Aorta (tissue), 5 donors: ENCODE results near the gene TMEM168. TPM values are rescaled to one million over a fixed set of nuclear protein-coding genes. Genes with fewer than 3 reads are reported as not detected.

Source experiments
- ATAC-seq: fragments of 200-7000 bp; cut with Tn5 transposase; one replicate; pipeline ENCODE4 v1.9.1; 2022; ENCODE audit warnings: moderate library complexity; ENCODE audit not compliant: low FRiP score
- DNase-seq, 2 donors: peaks; one replicate each; pipeline ENCODE4 v3.0.0-alpha.2; 2020
- H3K27ac ChIP-seq, 2 donors: one replicate each; pipeline ENCODE4 v1.5.1; 2013; ENCODE audit warnings: low read length in 2 of 2, mild to moderate bottlenecking in 2 of 2, moderate library complexity in 2 of 2, control low read depth in 1 of 2, inconsistent platforms in 1 of 2, low read depth in 1 of 2
- H3K27me3 ChIP-seq, 2 donors: one replicate each; pipeline ENCODE4 v1.6.1; 2013; ENCODE audit warnings: control low read depth in 1 of 2, low read length in 1 of 2, mild to moderate bottlenecking in 1 of 2, moderate library complexity in 1 of 2; ENCODE audit not compliant: insufficient read depth in 2 of 2, control insufficient read depth in 1 of 2
- H3K36me3 ChIP-seq, 2 donors: one replicate each; pipeline ENCODE4 v1.6.1; 2013; ENCODE audit warnings: control low read depth in 1 of 2, low read length in 1 of 2, mild to moderate bottlenecking in 1 of 2; ENCODE audit not compliant: insufficient read depth in 2 of 2, control insufficient read depth in 1 of 2
- H3K4me1 ChIP-seq, 2 donors: one replicate each; pipeline ENCODE4 v1.6.1; 2013; ENCODE audit warnings: low read length in 2 of 2, control low read depth in 1 of 2, mild to moderate bottlenecking in 1 of 2, moderate library complexity in 1 of 2; ENCODE audit not compliant: insufficient read depth in 2 of 2, control insufficient read depth in 1 of 2
- H3K4me3 ChIP-seq, 2 donors: one replicate each; pipeline ENCODE4 v1.5.1; 2013; ENCODE audit warnings: low read length in 2 of 2, control low read depth in 1 of 2, mild to moderate bottlenecking in 1 of 2
- H3K9me3 ChIP-seq: one replicate; pipeline ENCODE4 v1.6.1; 2013; ENCODE audit warnings: mild to moderate bottlenecking, low read length; ENCODE audit not compliant: control insufficient read depth
- WGBS, 2 donors: extraction: QIAGEN DNeasy Blood & Tissue Kit; methylation state at CpG; one replicate each; pipeline ENCODE4 v1.1.7; 2013; 5-methylcytosine and 5-hydroxymethylcytosine counted together
- intact Hi-C, 2 donors: fragments of 100-400 bp; cut with DNase I; formaldehyde crosslinking; loops; one replicate each; pipeline versions ENCODE4 v1.14.2 to v1.15.0; 2022
- polyA plus RNA-seq, 2 donors: library from polyadenylated mRNA; stranded (reverse); fragments of 200-250 nt; gene quantifications; one replicate each; pipeline ENCODE4 v1.2.3, GENCODE V29; 2013
- total RNA-seq, 2 donors: library from RNA; stranded (reverse); fragmentation: NEBNext Ultra II Directional; extraction: Animal tissue kit (Norgen Biotek cat#: 25700); gene quantifications; one replicate each; pipeline ENCODE4 v1.2.1, GENCODE V29; 2021
- donor health status: healthy with polysubstance abuse.
- donor health status: Bipolar disorder and iron deficiency.
- donor health status: DM: no; HTN: no; CAD: no.
- donor health status: DM: no; HTN: no; CAD: no.
- donor health status: DM: yes; HTN: yes; CAD: no.

TMEM168 gene
- total and polyA plus RNA-seq, 4 donors, result 5.0 to 32.8 (median 17.9) TPM

DNA sequence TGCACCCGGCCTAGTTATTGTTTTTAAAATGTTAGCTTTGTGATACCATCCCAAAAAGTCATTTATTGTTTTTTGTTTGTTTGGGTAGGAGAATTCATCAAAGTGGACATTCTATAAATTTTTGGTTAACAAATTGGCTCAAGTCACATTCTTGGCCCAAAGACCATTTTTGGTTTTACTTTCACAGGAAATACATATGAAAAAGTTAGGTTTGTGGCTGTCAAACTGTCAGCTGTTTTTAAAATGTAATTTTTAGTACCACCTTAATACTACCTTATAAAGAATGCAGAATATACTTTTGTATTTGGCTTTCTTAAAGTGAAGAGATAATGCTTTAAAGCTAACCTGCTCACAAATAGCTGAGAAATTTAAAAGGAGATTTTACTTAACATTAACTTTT lies 25.1 kb downstream of the TMEM168 start:
- intact Hi-C loops, result no loop called here
- H3K4me1 ChIP-seq, result no peaks in the 10 kb centered on the region
- no peaks in the 10 kb centered on the region for H3K36me3 ChIP-seq
- DNase-seq (no peak), ATAC-seq (no peak)
- 85 to 86% methylated on average over 1 of the region's 1 CpG for WGBS, 2 donors
- no peak overlapping the region for H3K4me3 ChIP-seq
- H3K27me3 ChIP-seq, result no peaks in the 10 kb centered on the region
- no peaks in the 10 kb centered on the region for H3K9me3 ChIP-seq
- H3K27ac ChIP-seq, result no peak overlapping the region

GRCh38 chr7:112763996-112764395 lies 26.2 kb downstream of the TMEM168 start:
- DNase-seq (no peak), ATAC-seq (no peak)
- Histone ChIP-seq H3K4me3 (no peak overlapping the region), H3K4me1 (no peaks in the 10 kb centered on the region), H3K36me3 (no peaks in the 10 kb centered on the region), H3K27me3 (no peaks in the 10 kb centered on the region), H3K27ac (no peak overlapping the region), H3K9me3 (no peaks in the 10 kb centered on the region)
- intact Hi-C loops, result no loop called here

DNA sequence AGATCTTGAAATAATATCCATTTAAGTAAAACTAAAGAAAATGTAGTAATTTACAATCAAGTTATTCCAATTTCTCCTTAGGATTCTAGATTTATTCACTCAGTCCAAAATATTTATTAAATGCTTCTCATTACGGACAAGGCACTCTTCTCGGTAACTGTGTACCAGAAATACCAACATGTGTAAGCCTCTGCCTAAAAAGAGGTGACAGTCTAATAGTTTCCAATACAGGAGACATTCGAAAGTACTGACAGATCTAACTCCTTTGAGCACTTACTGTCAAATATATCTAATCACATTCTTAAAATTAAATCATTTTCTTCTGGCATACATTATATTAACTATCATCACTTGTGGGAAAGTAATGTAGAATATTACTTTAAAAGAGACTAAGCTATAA lies 26.9 kb downstream of the TMEM168 start:
- ATAC-seq, result no peak
- intact Hi-C loops, result no loop called here

GRCh38 chr7:112759905-112760304 lies 30.3 kb downstream of the TMEM168 start:
- no peak for DNase-seq
- no peak for ATAC-seq
- Histone ChIP-seq H3K4me3 (no peak overlapping the region), H3K27me3 (no peaks in the 10 kb centered on the region), H3K36me3 (no peaks in the 10 kb centered on the region), H3K27ac (no peak overlapping the region), H3K4me1 (no peaks in the 10 kb centered on the region), H3K9me3 (no peaks in the 10 kb centered on the region)
- 57 to 65% methylated on average over 3 of the region's 3 CpGs for WGBS, 2 donors
- intact Hi-C loops, result no loop called here

More for the DNA sequence above, 26.9 kb downstream of the TMEM168 start:
- H3K27ac ChIP-seq, result no peak overlapping the region
- H3K27me3 ChIP-seq, result no peaks in the 10 kb centered on the region
- no peaks in the 10 kb centered on the region for H3K4me1 ChIP-seq
- H3K9me3 ChIP-seq, result no peaks in the 10 kb centered on the region
- H3K4me3 ChIP-seq, result no peak overlapping the region
- no peaks in the 10 kb centered on the region for H3K36me3 ChIP-seq
- DNase-seq, result no peak
- WGBS, 2 donors, result 88 to 90% methylated on average over 3 of the region's 3 CpGs

DNA sequence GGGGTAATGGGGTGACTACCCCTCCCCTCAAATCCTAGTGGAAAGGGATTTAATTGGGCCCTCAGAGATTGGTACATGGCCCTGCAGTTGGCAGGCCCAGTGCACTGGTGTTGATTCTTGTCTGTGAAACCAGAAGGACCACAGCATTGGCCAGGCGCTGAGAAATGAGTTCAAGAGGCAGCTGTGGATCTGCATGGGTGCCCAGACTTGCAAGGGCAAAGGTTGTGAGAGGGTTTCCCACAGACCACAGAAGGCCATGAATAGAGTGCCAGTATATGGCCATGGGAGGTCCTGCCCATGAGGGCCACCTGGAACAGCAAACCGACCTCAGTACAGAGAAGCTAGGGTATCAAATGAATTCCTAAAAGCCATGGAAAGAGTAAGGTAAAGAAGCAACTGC lies 32.9 kb downstream of the TMEM168 start:
- intact Hi-C loops, result no loop called here
- no peaks in the 10 kb centered on the region for H3K9me3 ChIP-seq
- H3K27me3 ChIP-seq, result no peaks in the 10 kb centered on the region
- ATAC-seq (no peak), DNase-seq (no peak)
- H3K36me3 ChIP-seq, result no peaks in the 10 kb centered on the region
- no peak overlapping the region for H3K4me3 ChIP-seq
- H3K27ac ChIP-seq, result no peak overlapping the region
- no peaks in the 10 kb centered on the region for H3K4me1 ChIP-seq
- WGBS, 2 donors, result 68 to 94% methylated on average over 2 of the region's 2 CpGs

GRCh38 chr7:112753298-112753697 lies 36.9 kb downstream of the TMEM168 start:
- Histone ChIP-seq H3K4me3 (no peak overlapping the region), H3K27me3 (no peaks in the 10 kb centered on the region), H3K36me3 (no peaks in the 10 kb centered on the region), H3K9me3 (no peaks in the 10 kb centered on the region), H3K4me1 (no peaks in the 10 kb centered on the region), H3K27ac (no peak overlapping the region)
- ATAC-seq (no peak), DNase-seq (no peak)
- intact Hi-C loops, result no loop called here

DNA sequence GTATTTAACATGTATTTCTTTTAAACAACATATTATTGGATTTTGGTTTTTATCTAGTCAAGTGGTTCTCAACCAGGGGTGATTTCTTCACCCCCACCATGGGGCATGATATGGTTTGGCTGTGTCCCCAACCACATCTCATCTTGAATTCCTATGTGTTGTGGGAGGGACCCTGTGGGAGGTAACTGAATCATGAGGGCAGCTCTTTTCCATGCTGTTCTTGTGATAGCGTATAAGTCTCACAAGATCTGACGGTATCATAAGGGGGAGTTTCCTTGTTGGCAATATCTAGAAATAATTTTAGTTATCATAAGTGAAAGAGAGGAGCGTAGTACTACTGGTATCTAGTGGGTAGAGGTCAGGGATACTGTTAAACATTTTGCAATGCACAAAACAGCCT lies 37.6 kb downstream of the TMEM168 start:
- H3K27ac ChIP-seq, result no peak overlapping the region
- H3K4me1 ChIP-seq, result no peaks in the 10 kb centered on the region
- H3K36me3 ChIP-seq, result no peaks in the 10 kb centered on the region
- no peak for ATAC-seq
- 83 to 86% methylated on average over 3 of the region's 3 CpGs for WGBS, 2 donors
- H3K27me3 ChIP-seq, result no peaks in the 10 kb centered on the region
- DNase-seq, result no peak
- H3K4me3 ChIP-seq, result no peak overlapping the region
- intact Hi-C loops, result no loop called here
- H3K9me3 ChIP-seq, result no peaks in the 10 kb centered on the region

- intact Hi-C loops, result no loop called here
- WGBS, 2 donors, result 72 to 80% methylated on average over 2 of the region's 2 CpGs
- no peak for ATAC-seq
These were observed 40.4 kb downstream of the TMEM168 start for GRCh38 chr7:112749775-112750174.

GRCh38 chr7:112748381-112748780 lies 41.8 kb downstream of the TMEM168 start:
- intact Hi-C loops, result no loop called here
- Histone ChIP-seq H3K27me3 (no peaks in the 10 kb centered on the region), H3K4me1 (no peaks in the 10 kb centered on the region), H3K36me3 (no peaks in the 10 kb centered on the region), H3K27ac (no peak overlapping the region), H3K9me3 (no peaks in the 10 kb centered on the region), H3K4me3 (no peak overlapping the region)
- DNase-seq, result no peak
- no peak for ATAC-seq

More at GRCh38 chr7:112749775-112750174, 40.4 kb downstream of the TMEM168 start:
- Histone ChIP-seq H3K27ac (no peak overlapping the region), H3K36me3 (no peaks in the 10 kb centered on the region), H3K9me3 (no peaks in the 10 kb centered on the region), H3K4me1 (no peaks in the 10 kb centered on the region), H3K27me3 (no peaks in the 10 kb centered on the region), H3K4me3 (no peak overlapping the region)
- DNase-seq, result no peak
